Transverse colon (tissue), 4 donors: ENCODE results near the gene SSBP4.

Experiments
- POLR2A ChIP-seq: fragments of 450-650 bp; IDR thresholded peaks from one replicate; pipeline ENCODE4 v1.6.1; 2016; ENCODE audit warnings: antibody characterized with exemption, mild to moderate bottlenecking, moderate library complexity
- POLR2AphosphoS5 ChIP-seq, 3 donors: sonication (generic); formaldehyde crosslinking; IDR thresholded peaks; one replicate each; pipeline ENCODE4 v1.6.1; 2016; ENCODE audit warnings: antibody characterized with exemption in 3 of 3
- TF ChIP-seq, protein P1 (sequence below), 5 experiments: fragments of 200-600 bp in 3 of 5; fragments of 450-650 bp in 2 of 5; sonication (generic) in 3 of 5; IDR thresholded peaks; 1 replicate in 2 of 5; 2 replicates in 3 of 5; pipeline ENCODE4 v1.5.1; 2016 to 2017; ENCODE audit warnings: antibody characterized with exemption in 5 of 5, inconsistent platforms in 3 of 5, mild to moderate bottlenecking in 2 of 5, moderate library complexity in 1 of 5

DNA sequence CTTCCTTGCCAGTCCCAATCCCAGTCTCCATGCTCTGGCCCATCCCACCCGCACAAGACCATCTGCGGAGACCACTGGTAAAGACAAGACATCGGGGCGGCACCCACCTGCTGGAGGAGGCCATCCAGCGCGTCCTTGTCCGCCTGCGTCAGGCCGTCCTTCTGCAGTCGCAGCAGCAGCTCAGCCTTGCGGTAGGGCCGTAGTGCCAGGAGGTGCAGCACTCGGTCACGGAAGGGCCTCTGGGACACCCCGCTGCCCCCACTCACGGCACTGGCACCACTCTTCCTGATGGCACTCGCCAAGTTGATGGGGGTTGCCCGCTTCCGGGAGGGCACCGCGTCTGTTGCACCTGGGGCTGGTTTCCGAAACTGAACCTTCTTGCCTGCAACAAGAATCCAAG is 42.3 kb downstream of the SSBP4 start:
- TF ChIP-seq, protein P1, sequence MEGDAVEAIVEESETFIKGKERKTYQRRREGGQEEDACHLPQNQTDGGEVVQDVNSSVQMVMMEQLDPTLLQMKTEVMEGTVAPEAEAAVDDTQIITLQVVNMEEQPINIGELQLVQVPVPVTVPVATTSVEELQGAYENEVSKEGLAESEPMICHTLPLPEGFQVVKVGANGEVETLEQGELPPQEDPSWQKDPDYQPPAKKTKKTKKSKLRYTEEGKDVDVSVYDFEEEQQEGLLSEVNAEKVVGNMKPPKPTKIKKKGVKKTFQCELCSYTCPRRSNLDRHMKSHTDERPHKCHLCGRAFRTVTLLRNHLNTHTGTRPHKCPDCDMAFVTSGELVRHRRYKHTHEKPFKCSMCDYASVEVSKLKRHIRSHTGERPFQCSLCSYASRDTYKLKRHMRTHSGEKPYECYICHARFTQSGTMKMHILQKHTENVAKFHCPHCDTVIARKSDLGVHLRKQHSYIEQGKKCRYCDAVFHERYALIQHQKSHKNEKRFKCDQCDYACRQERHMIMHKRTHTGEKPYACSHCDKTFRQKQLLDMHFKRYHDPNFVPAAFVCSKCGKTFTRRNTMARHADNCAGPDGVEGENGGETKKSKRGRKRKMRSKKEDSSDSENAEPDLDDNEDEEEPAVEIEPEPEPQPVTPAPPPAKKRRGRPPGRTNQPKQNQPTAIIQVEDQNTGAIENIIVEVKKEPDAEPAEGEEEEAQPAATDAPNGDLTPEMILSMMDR (IDR thresholded peaks at IDR 0.05) = no peak
- TF ChIP-seq POLR2A (no peak), POLR2AphosphoS5 (IDR thresholded peaks at IDR 0.05) (no peak)
